CD14-positive monocyte (primary cell): Measurements from ENCODE around the gene SMCO3. TPM values are rescaled to one million over a fixed set of nuclear protein-coding genes. Genes with fewer than 3 reads are reported as not detected.

ENCODE experiments used
- DNase-seq, 3 donors: peaks; one replicate each; pipeline ENCODE4 v3.0.0-alpha.2; 2011 to 2022
- H2AFZ ChIP-seq: 2 replicates; pipeline ENCODE4 v1.6.0; 2012; ENCODE audit warnings: mild to moderate bottlenecking, low read depth, low read length, inconsistent platforms; ENCODE audit not compliant: insufficient read depth, poor library complexity, severe bottlenecking
- H3K27ac ChIP-seq, 2 donors: 1 replicate in 1 of 2; 2 replicates in 1 of 2; pipeline ENCODE4 v1.5.1; 2012 to 2013; ENCODE audit warnings: low read length in 2 of 2, control low read depth in 1 of 2, inconsistent platforms in 1 of 2, low read depth in 1 of 2, mild to moderate bottlenecking in 1 of 2
- H3K27me3 ChIP-seq, 2 donors: one replicate each; pipeline versions ENCODE4 v1.6.0 to v1.6.1; 2011 to 2013; ENCODE audit warnings: low read length in 2 of 2; ENCODE audit not compliant: control insufficient read depth in 2 of 2, insufficient read depth in 2 of 2
- H3K36me3 ChIP-seq, 2 donors: replicated peaks in 1 of 2; 1 replicate in 1 of 2; 2 replicates in 1 of 2; pipeline versions ENCODE4 v1.5.1 to v1.6.1; 2012 to 2013; ENCODE audit warnings: low read length in 2 of 2, control low read depth in 1 of 2, inconsistent platforms in 1 of 2, mild to moderate bottlenecking in 1 of 2; ENCODE audit not compliant: insufficient read depth in 2 of 2, control insufficient read depth in 1 of 2
- H3K4me1 ChIP-seq, 2 donors: 1 replicate in 1 of 2; 2 replicates in 1 of 2; pipeline versions ENCODE4 v1.5.1 to v1.6.1; 2012 to 2013; ENCODE audit warnings: low read length in 2 of 2, control low read depth in 1 of 2, inconsistent platforms in 1 of 2, mild to moderate bottlenecking in 1 of 2, moderate library complexity in 1 of 2; ENCODE audit not compliant: insufficient read depth in 2 of 2, control insufficient read depth in 1 of 2
- H3K4me2 ChIP-seq: replicated peaks from 2 replicates; pipeline ENCODE3; 2012; ENCODE audit warnings: low read length, moderate library complexity, mild to moderate bottlenecking; ENCODE audit not compliant: poor library complexity, severe bottlenecking; ENCODE audit errors: extremely low read depth
- H3K4me3 ChIP-seq, 3 experiments: fragments of 200-600 bp in 1 of 3; sonication (generic) in 1 of 3; replicated peaks in 1 of 3; 1 replicate in 2 of 3; 2 replicates in 1 of 3; pipeline ENCODE4 v1.5.1; 2011 to 2013; ENCODE audit warnings: low read length in 3 of 3, mild to moderate bottlenecking in 3 of 3, control low read depth in 2 of 3, low read depth in 2 of 3, inconsistent platforms in 1 of 3, moderate library complexity in 1 of 3
- H3K79me2 ChIP-seq: 2 replicates; pipeline ENCODE4 v1.6.0; 2012; ENCODE audit warnings: mild to moderate bottlenecking, control low read depth, inconsistent platforms, low read length, moderate library complexity; ENCODE audit not compliant: insufficient read depth
- H3K9ac ChIP-seq: 2 replicates; pipeline ENCODE4 v1.6.0; 2017; ENCODE audit warnings: low read length, mild to moderate bottlenecking; ENCODE audit not compliant: insufficient read depth, poor library complexity, severe bottlenecking
- H3K9me3 ChIP-seq, 2 donors: replicated peaks in 1 of 2; 1 replicate in 1 of 2; 2 replicates in 1 of 2; pipeline versions ENCODE4 v1.5.1 to v1.6.1; 2012 to 2013; ENCODE audit warnings: low read length in 2 of 2, control low read depth in 1 of 2; ENCODE audit not compliant: control insufficient read depth in 1 of 2, insufficient read depth in 1 of 2
- H4K20me1 ChIP-seq: 2 replicates; pipeline ENCODE4 v1.6.0; 2012; ENCODE audit warnings: mild to moderate bottlenecking, low read length, control low read depth, moderate library complexity; ENCODE audit not compliant: insufficient read depth
- H3K27ac Mint-ChIP-seq, 7 donors: one replicate each; pipeline ENCODE4 v1.8.0; 2020; ENCODE audit warnings: mild to moderate bottlenecking in 7 of 7, mixed read lengths in 7 of 7, moderate library complexity in 6 of 7, inconsistent platforms in 2 of 7
- H3K27me3 Mint-ChIP-seq, 3 donors: one replicate each; pipeline ENCODE4 v1.8.0; 2021 to 2022; ENCODE audit warnings: low read depth in 3 of 3, mild to moderate bottlenecking in 3 of 3, mixed read lengths in 3 of 3, moderate library complexity in 3 of 3, inconsistent platforms in 1 of 3
- H3K36me3 Mint-ChIP-seq, 2 donors: one replicate each; pipeline ENCODE4 v1.8.0; 2020; ENCODE audit warnings: mixed read lengths in 2 of 2, inconsistent platforms in 1 of 2, mild to moderate bottlenecking in 1 of 2
- H3K4me1 Mint-ChIP-seq: one replicate; pipeline ENCODE4 v1.8.0; 2020; ENCODE audit warnings: mild to moderate bottlenecking, mixed read lengths
- H3K4me3 Mint-ChIP-seq, 2 donors: one replicate each; pipeline ENCODE4 v1.8.0; 2020; ENCODE audit warnings: mild to moderate bottlenecking in 2 of 2, mixed read lengths in 2 of 2, moderate library complexity in 1 of 2
- H3K9me3 Mint-ChIP-seq, 7 donors: one replicate each; pipeline ENCODE4 v1.8.0; 2020 to 2022; ENCODE audit warnings: mixed read lengths in 7 of 7, mild to moderate bottlenecking in 6 of 7, moderate library complexity in 6 of 7, inconsistent platforms in 2 of 7
- WGBS: methylation state at CpG from one replicate; pipeline ENCODE4 v1.1.5; 2013; ENCODE audit warnings: missing lambda C conversion rate; ENCODE audit not compliant: insufficient coverage; 5-methylcytosine and 5-hydroxymethylcytosine counted together
- intact Hi-C, 2 donors: fragments of 100-400 bp; cut with micrococcal nuclease; formaldehyde crosslinking; loops; one replicate each; pipeline versions ENCODE4 v1.15.0 to v1.15.1; 2023
- polyA plus RNA-seq, 3 donors: library from polyadenylated mRNA; depleted of rRNA in 1 of 3; unstranded in 2 of 3; stranded (reverse) in 1 of 3; fragments of 300-500 nt in 2 of 3; fragments of >200 nt in 1 of 3; fragmentation: Illumina TruSeq in 2 of 3; gene quantifications; 1 replicate in 2 of 3; 2 replicates in 1 of 3; pipeline ENCODE4 v1.2.3, GENCODE V29; 2012 to 2021
- TF ChIP-seq, protein P1 (sequence below): fragments of 200-600 bp; IDR thresholded peaks from one replicate; pipeline ENCODE4 v1.8.0; 2022; ENCODE audit warnings: antibody characterized with exemption, mild to moderate bottlenecking

The SMCO3 gene
- polyA plus RNA-seq, 3 donors = 0.11 TPM; not detected in 2

DNA sequence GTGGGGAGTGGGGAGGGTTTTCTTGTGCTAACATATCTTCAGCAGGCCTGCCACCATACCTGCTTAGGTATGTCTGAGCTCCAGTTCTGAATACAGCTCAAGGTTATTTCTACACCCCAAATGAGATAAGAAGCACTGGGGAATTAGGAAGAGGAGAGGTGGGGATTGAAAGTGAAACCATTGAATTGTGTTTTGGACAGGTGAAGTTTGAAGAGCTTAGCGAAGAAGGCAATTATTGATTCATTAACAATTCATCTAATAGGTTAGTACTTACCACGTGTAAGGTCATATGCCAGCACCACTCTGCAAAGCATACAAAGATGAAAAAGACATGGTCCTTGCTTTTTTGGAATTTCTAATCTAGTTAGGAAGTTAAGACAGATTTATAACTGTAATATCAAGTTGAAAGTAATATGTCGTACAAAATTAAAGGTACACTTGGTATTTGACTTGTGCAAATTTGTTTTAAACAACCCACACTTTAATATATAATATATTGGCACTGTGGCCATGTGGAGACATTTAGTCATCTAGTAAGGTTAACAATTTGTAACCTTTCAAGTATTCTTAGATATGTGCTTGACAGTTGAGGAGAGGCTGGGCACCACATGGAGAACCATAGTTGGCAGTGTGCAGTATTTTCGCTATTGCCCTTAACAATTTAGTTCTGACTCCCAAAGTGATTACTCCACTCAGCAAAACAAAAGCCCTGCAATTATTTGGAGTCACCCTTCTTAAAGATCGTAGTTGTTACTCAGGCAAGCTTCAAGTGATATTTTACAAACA lies 3.6 kb downstream of the SMCO3 start:
- H3K27ac ChIP-seq = no peak overlapping the region
- H4K20me1 ChIP-seq = no peaks in the 10 kb centered on the region
- H3K9ac ChIP-seq = no peak overlapping the region
- H3K4me3 Mint-ChIP-seq = no peak overlapping the region
- H3K9me3 ChIP-seq = no peaks in the 10 kb centered on the region
- H3K27me3 ChIP-seq = no peaks in the 10 kb centered on the region
- no peak overlapping the region for H2AFZ ChIP-seq
- no peaks in the 10 kb centered on the region for H3K36me3 ChIP-seq
- peaks cover 4% of the 10 kb centered on the region for H3K4me1 Mint-ChIP-seq
- TF ChIP-seq, protein P1, sequence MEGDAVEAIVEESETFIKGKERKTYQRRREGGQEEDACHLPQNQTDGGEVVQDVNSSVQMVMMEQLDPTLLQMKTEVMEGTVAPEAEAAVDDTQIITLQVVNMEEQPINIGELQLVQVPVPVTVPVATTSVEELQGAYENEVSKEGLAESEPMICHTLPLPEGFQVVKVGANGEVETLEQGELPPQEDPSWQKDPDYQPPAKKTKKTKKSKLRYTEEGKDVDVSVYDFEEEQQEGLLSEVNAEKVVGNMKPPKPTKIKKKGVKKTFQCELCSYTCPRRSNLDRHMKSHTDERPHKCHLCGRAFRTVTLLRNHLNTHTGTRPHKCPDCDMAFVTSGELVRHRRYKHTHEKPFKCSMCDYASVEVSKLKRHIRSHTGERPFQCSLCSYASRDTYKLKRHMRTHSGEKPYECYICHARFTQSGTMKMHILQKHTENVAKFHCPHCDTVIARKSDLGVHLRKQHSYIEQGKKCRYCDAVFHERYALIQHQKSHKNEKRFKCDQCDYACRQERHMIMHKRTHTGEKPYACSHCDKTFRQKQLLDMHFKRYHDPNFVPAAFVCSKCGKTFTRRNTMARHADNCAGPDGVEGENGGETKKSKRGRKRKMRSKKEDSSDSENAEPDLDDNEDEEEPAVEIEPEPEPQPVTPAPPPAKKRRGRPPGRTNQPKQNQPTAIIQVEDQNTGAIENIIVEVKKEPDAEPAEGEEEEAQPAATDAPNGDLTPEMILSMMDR = no peak
- no peaks in the 10 kb centered on the region for H3K36me3 Mint-ChIP-seq
- intact Hi-C loops = no loop called here
- no peak overlapping the region for H3K27ac Mint-ChIP-seq
- H3K4me1 ChIP-seq = peaks cover 3 to 4% of the 10 kb centered on the region in 2 donors
- H3K4me2 ChIP-seq = no peak overlapping the region
- H3K79me2 ChIP-seq = no peaks in the 10 kb centered on the region
- no CpG with 5 or more reads among the region's 5 CpGs for WGBS
- H3K9me3 Mint-ChIP-seq = peaks cover 0 to 2% (median 0%) of the 10 kb centered on the region in 7 donors
- H3K4me3 ChIP-seq = no peak overlapping the region
- H3K27me3 Mint-ChIP-seq = peaks cover 0 to 2% (median 0%) of the 10 kb centered on the region in 3 donors
- no peak for DNase-seq

DNA sequence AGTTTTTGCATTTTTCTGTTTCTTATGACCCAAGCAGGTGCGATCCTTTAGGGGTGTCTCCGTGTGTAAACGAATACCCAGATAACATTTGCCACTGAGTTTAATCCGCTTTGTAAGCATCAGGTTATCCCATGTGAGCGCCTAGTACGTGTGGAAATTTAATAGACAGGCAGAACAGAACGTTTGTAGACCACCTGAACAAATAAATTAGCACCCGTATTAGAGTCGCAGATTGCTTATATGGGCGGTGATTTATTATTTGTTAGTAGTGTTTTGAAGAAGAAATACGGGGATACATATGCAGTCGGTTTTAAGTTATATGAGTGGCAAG lies 10.2 kb downstream of the SMCO3 start:
- no peak overlapping the region for H3K27ac Mint-ChIP-seq
- H3K9me3 ChIP-seq = no peaks in the 10 kb centered on the region
- H3K79me2 ChIP-seq = peaks cover 43% of the 10 kb centered on the region
- peak overlapping the region; percentile 82 for H2AFZ ChIP-seq
- no peak for DNase-seq
- peaks cover 0 to 2% (median 0%) of the 10 kb centered on the region in 3 donors for H3K27me3 Mint-ChIP-seq
- H3K9me3 Mint-ChIP-seq = no peaks in the 10 kb centered on the region
- no peaks in the 10 kb centered on the region for H3K27me3 ChIP-seq
- H3K4me3 ChIP-seq = peak overlapping the region; percentile 78 to 92 (median 90)
- intact Hi-C loops = no loop called here
- H3K27ac ChIP-seq = peak overlapping the region; percentile 92 to 99
- peaks cover 23% of the 10 kb centered on the region for H3K4me1 Mint-ChIP-seq
- no peaks in the 10 kb centered on the region for H4K20me1 ChIP-seq
- TF ChIP-seq, protein P1 = no peak
- 0% methylated on average over 6 of the region's 12 CpGs for WGBS
- no peak overlapping the region for H3K4me3 Mint-ChIP-seq
- peak overlapping the region; percentile 96 for H3K9ac ChIP-seq
- peaks cover 17 to 18% of the 10 kb centered on the region in 2 donors for H3K36me3 Mint-ChIP-seq
- H3K4me2 ChIP-seq = peak overlapping the region; percentile 85
- peaks cover 24 to 34% of the 10 kb centered on the region in 2 donors for H3K4me1 ChIP-seq
- H3K36me3 ChIP-seq = peaks cover 12 to 17% of the 10 kb centered on the region in 2 donors
